ENCODE results near the gene CASS4.

DNA sequence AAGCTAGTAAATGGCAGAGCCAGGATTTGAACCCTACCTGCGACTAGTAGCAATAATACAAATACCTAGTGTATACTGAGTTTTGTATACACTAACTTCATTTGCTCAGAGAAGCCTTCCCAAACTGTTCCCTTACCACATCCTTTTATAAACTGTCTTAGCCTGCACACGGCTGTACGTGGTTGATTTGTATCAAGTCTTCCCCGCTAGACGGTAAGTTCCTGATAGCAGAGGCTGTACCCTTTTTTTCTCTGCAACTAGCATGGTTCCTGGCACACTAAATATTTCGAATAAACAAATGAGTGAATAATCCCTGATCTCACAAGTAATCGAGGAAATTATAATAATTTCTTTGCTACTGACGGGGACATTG lies 57.0 kb downstream of the CASS4 start:
- TF ChIP-seq, protein P1, sequence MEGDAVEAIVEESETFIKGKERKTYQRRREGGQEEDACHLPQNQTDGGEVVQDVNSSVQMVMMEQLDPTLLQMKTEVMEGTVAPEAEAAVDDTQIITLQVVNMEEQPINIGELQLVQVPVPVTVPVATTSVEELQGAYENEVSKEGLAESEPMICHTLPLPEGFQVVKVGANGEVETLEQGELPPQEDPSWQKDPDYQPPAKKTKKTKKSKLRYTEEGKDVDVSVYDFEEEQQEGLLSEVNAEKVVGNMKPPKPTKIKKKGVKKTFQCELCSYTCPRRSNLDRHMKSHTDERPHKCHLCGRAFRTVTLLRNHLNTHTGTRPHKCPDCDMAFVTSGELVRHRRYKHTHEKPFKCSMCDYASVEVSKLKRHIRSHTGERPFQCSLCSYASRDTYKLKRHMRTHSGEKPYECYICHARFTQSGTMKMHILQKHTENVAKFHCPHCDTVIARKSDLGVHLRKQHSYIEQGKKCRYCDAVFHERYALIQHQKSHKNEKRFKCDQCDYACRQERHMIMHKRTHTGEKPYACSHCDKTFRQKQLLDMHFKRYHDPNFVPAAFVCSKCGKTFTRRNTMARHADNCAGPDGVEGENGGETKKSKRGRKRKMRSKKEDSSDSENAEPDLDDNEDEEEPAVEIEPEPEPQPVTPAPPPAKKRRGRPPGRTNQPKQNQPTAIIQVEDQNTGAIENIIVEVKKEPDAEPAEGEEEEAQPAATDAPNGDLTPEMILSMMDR (IDR thresholded peaks at IDR 0.05; ENCODE audit: poor library complexity, severe bottlenecking) = no peak
- no peak for TF ChIP-seq POLR2AphosphoS5 (IDR thresholded peaks at IDR 0.05)
- no peak for TF ChIP-seq EZH2 (IDR thresholded peaks at IDR 0.05; ENCODE audit: borderline replicate concordance, insufficient read depth, low read length, poor library complexity, severe bottlenecking)

Measured in neural cell (in vitro differentiated cells).